Endodermal cell (in vitro differentiated cells): ENCODE measurements around the gene LRRC37A3. TPM values are rescaled to one million over a fixed set of nuclear protein-coding genes. Genes with fewer than 3 reads are reported as not detected.
"Not testable (repeated sequence)": the region's sequence is repeated elsewhere in the genome, so short reads cannot be mapped to it uniquely, and the experiment has no call there.

Experiments
- DNase-seq: peaks from one replicate; pipeline ENCODE4 v3.0.0-alpha.2; 2017
- H3K27ac ChIP-seq: 2 replicates; pipeline ENCODE4 v1.5.1; 2013; ENCODE audit warnings: mild to moderate bottlenecking, low read depth, low read length, moderate library complexity
- H3K27me3 ChIP-seq: 2 replicates; pipeline ENCODE4 v1.6.1; 2013; ENCODE audit warnings: mild to moderate bottlenecking, low read length, moderate library complexity; ENCODE audit not compliant: insufficient read depth, control insufficient read depth, poor library complexity, severe bottlenecking
- H3K36me3 ChIP-seq: 2 replicates; pipeline ENCODE4 v1.7.0; 2013; ENCODE audit warnings: mild to moderate bottlenecking, low read length, moderate library complexity; ENCODE audit not compliant: control insufficient read depth, insufficient read depth
- H3K4me1 ChIP-seq: one replicate; pipeline ENCODE4 v1.7.0; 2013; ENCODE audit warnings: low read length; ENCODE audit not compliant: control insufficient read depth, insufficient read depth
- H3K4me3 ChIP-seq: 2 replicates; pipeline ENCODE4 v1.5.1; 2013; ENCODE audit warnings: mild to moderate bottlenecking, low read length, moderate library complexity
- H3K9ac ChIP-seq: 2 replicates; pipeline ENCODE4 v1.6.1; 2013; ENCODE audit warnings: mild to moderate bottlenecking, low read length, moderate library complexity; ENCODE audit not compliant: poor library complexity, severe bottlenecking; ENCODE audit errors: extremely low read depth
- H3K9me3 ChIP-seq: 2 replicates; pipeline ENCODE4 v1.6.1; 2013; ENCODE audit warnings: mild to moderate bottlenecking, low read length, moderate library complexity; ENCODE audit not compliant: control insufficient read depth
- H3K27ac Mint-ChIP-seq: 2 replicates; pipeline ENCODE4 v1.8.0; 2020; ENCODE audit warnings: mixed read lengths
- H3K27me3 Mint-ChIP-seq: 2 replicates; pipeline ENCODE4 v1.8.0; 2021; ENCODE audit warnings: mild to moderate bottlenecking, mixed read lengths; ENCODE audit not compliant: insufficient read depth
- H3K36me3 Mint-ChIP-seq: 2 replicates; pipeline ENCODE4 v1.8.0; 2020; ENCODE audit warnings: low read depth, mixed read lengths
- H3K4me1 Mint-ChIP-seq: 2 replicates; pipeline ENCODE4 v1.8.0; 2020; ENCODE audit warnings: mixed read lengths
- H3K4me3 Mint-ChIP-seq: 2 replicates; pipeline ENCODE4 v1.8.0; 2020; ENCODE audit warnings: mild to moderate bottlenecking, moderate library complexity, mixed read lengths
- H3K9me3 Mint-ChIP-seq: 2 replicates; pipeline ENCODE4 v1.8.0; 2020; ENCODE audit warnings: mild to moderate bottlenecking, mixed read lengths
- CTCF ChIP-seq: fragments of 200-600 bp; sonication (generic); conservative IDR thresholded peaks from 2 replicates; pipeline ENCODE4 v1.5.0; 2021; ENCODE audit warnings: antibody characterized with exemption, mild to moderate bottlenecking
- whole genome bisulfite sequencing, 2 experiments: methylation state at CpG; one replicate each; pipeline versions ENCODE4 v1.1.5 to v1.1.7; 2013; ENCODE audit warnings: missing lambda C conversion rate in 2 of 2, mixed read lengths in 1 of 2; ENCODE audit not compliant: insufficient coverage in 1 of 2, insufficient read length in 1 of 2; 5-methylcytosine and 5-hydroxymethylcytosine counted together
- total RNA-seq, 2 donors: library from RNA; stranded (reverse); fragmentation: NEBNext Ultra II Directional in 1 of 2; extraction: Animal tissue kit (Norgen Biotek cat#: 25700) in 1 of 2; gene quantifications; 2 replicates in 1 of 2; 3 replicates in 1 of 2; pipeline ENCODE4 v1.2.1, GENCODE V29; 2021

The LRRC37A3 gene
- total RNA-seq, 2 donors from 2014 or later, result 18.1 to 25.3 TPM

GRCh38 chr17:64923051-64923568, 3.8 kb upstream of the LRRC37A3 start:
- not testable (repeated sequence) for H3K27me3 Mint-ChIP-seq, H3K9ac ChIP-seq, H3K27me3 ChIP-seq, H3K4me3 Mint-ChIP-seq, H3K36me3 Mint-ChIP-seq, H3K9me3 Mint-ChIP-seq, H3K27ac ChIP-seq, H3K4me3 ChIP-seq, H3K4me1 ChIP-seq, H3K36me3 ChIP-seq, H3K9me3 ChIP-seq
- WGBS, 2 experiments, result 89% methylated on average over 5 of the region's 6 CpGs; no CpG with 5 or more reads in 1 of the 2 experiments
- peak overlapping the region; percentile 77 for H3K27ac Mint-ChIP-seq
- DNase-seq, result peak; percentile 60
- peaks cover 14% of the 10 kb centered on the region for H3K4me1 Mint-ChIP-seq

- peak overlapping the region; percentile 72 for H3K4me3 Mint-ChIP-seq
- H3K36me3 Mint-ChIP-seq, result no peaks in the 10 kb centered on the region
- no peaks in the 10 kb centered on the region for H3K27me3 ChIP-seq
- DNase-seq, result peak; percentile 62
- peaks cover 6% of the 10 kb centered on the region for H3K27me3 Mint-ChIP-seq
- H3K9ac ChIP-seq, result no peak overlapping the region
- no peaks in the 10 kb centered on the region for H3K9me3 Mint-ChIP-seq
- no peak for TF ChIP-seq CTCF
- no peaks in the 10 kb centered on the region for H3K4me1 ChIP-seq
- H3K4me1 Mint-ChIP-seq, result peaks cover 14% of the 10 kb centered on the region
- no peak overlapping the region for H3K27ac Mint-ChIP-seq
- WGBS, 2 experiments, result 91 to 93% methylated on average over 12 of the region's 12 CpGs
- no peak overlapping the region for H3K27ac ChIP-seq
- no peak overlapping the region for H3K4me3 ChIP-seq
- H3K9me3 ChIP-seq, result no peaks in the 10 kb centered on the region
- H3K36me3 ChIP-seq, result no peaks in the 10 kb centered on the region
Observed at GRCh38 chr17:64920419-64921172, 1.3 kb upstream of the LRRC37A3 start.

- no peaks in the 10 kb centered on the region for H3K36me3 ChIP-seq
- Mint-ChIP-seq H3K9me3 (no peaks in the 10 kb centered on the region), H3K27me3 (peaks cover 6% of the 10 kb centered on the region), H3K4me1 (peaks cover 14% of the 10 kb centered on the region), H3K36me3 (peaks cover 2% of the 10 kb centered on the region), H3K4me3 (peak overlapping the region; percentile 72), H3K27ac (peak overlapping the region; percentile 90)
- H3K9me3 ChIP-seq, result no peaks in the 10 kb centered on the region
- no peak overlapping the region for H3K27ac ChIP-seq
- no peak for TF ChIP-seq CTCF
- H3K27me3 ChIP-seq, result no peaks in the 10 kb centered on the region
- H3K4me1 ChIP-seq, result no peaks in the 10 kb centered on the region
- peak; percentile 70 for DNase-seq
- 86 to 89% methylated on average over 9 of the region's 9 CpGs for WGBS, 2 experiments
- H3K4me3 ChIP-seq, result peak overlapping the region; percentile 76
- H3K9ac ChIP-seq, result peak overlapping the region; percentile 72
Observed at GRCh38 chr17:64920026-64920418, 744 bp upstream of the LRRC37A3 start.

GRCh38 chr17:64918842-64919288, 413 bp downstream of the LRRC37A3 start:
- 0% methylated on average over 1 to 46 of the region's 47 CpGs for WGBS, 2 experiments

GRCh38 chr17:64917540-64917939, 1.7 kb downstream of the LRRC37A3 start:
- H3K4me1 ChIP-seq, H3K4me1 Mint-ChIP-seq, H3K27me3 Mint-ChIP-seq, H3K36me3 ChIP-seq, H3K27me3 ChIP-seq, H3K4me3 Mint-ChIP-seq, H3K4me3 ChIP-seq, H3K9me3 Mint-ChIP-seq, H3K9me3 ChIP-seq, H3K27ac Mint-ChIP-seq, H3K9ac ChIP-seq, H3K36me3 Mint-ChIP-seq, H3K27ac ChIP-seq: not testable (repeated sequence)
- DNase-seq, result peak; percentile 17
- WGBS, 2 experiments, result 94 to 99% methylated on average over 6 to 9 of the region's 16 CpGs

More at GRCh38 chr17:64918842-64919288, 413 bp downstream of the LRRC37A3 start:
- H3K9me3 ChIP-seq, H3K36me3 Mint-ChIP-seq, H3K27me3 ChIP-seq, H3K36me3 ChIP-seq, H3K4me1 ChIP-seq, H3K27me3 Mint-ChIP-seq, H3K9me3 Mint-ChIP-seq: not testable (repeated sequence)
- Histone ChIP-seq H3K9ac (peak overlapping the region; percentile 25), H3K27ac (peak overlapping the region; percentile 68), H3K4me3 (peak overlapping the region; percentile 75)
- Mint-ChIP-seq H3K27ac (peak overlapping the region; percentile 90), H3K4me1 (peaks cover 14% of the 10 kb centered on the region), H3K4me3 (peak overlapping the region; percentile 72)
- DNase-seq, result peak; percentile 84
